Ramos (cell line): Measurements from ENCODE around the gene OR3A3.

Experiments used
- in situ Hi-C: fragments of 300-500 bp; cut with MboI; formaldehyde crosslinking; loops from one replicate; pipeline ENCODE4 v1.14.3; 2022; ENCODE audit warnings: low sequenced_read_pairs; ENCODE audit not compliant: unreplicated experiment

Gene OR3A3

DNA sequence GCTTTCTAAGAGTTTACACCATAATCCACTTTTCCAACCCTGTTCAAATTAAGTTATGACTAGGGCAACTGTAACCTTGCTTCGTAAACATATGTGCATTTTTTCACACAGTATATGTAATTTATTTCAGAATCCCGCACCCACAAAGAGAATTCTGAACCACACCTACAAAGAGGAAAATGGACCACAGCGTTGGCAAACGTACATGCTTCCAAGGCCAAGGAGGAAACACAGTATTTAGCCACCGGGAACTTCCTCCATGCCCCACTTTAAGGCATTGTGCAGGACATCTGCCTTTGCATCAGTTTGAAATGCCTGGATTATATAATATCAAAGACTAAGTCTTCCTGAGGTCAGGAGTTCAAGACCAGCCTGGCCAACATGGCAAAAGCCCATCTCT lies 58.4 kb downstream of the OR3A3 start:
- in situ Hi-C loops, result no loop called here

- in situ Hi-C loops, result no loop called here
These were observed 60.4 kb downstream of the OR3A3 start, which contains the start of gene SPATA22 for GRCh38 chr17:3471599-3471998. SPATA22 (minus strand) TSS chr17:3471819; CDS start chr17:3469325, 2,494 bp downstream.

DNA sequence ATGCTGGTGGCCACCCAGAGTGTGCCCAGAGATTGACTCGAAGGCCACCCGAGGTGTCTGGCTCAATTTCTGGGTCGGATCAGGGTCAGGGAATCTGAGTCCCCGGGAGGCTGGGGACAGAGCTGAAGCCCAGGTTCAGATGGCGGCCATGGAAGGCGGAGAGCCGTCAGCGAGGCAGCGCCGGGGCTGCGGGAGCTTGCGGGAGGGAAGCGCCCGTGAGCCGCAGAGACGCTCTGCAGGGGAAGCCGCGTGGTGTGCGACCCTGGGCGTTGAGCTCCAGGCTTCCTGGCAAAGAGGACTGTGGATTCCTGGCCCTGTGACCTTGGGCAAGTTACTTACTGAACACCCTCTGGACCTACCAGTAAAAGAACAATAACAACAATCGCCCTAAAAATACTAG lies 61.0 kb downstream of the OR3A3 start:
- in situ Hi-C loops, result no loop called here
